T-helper 1 cell treated with Interleukin-12 subunit alpha and Interleukin-12 subunit beta and Interleukin-4 antibody, amounts not matched to agents 30 ng/mL and 1 ng/mL, for 36 hours (primary cell): Measurements from ENCODE around the gene ADAMTSL4. TPM values are rescaled to one million over a fixed set of nuclear protein-coding genes. Genes with fewer than 3 reads are reported as not detected.

ENCODE experiments used
- intact Hi-C: fragments of 100-400 bp; cut with micrococcal nuclease; formaldehyde crosslinking; loops from one replicate; pipeline ENCODE4 v1.15.1; 2024
- total RNA-seq: library from RNA; stranded (reverse); gene quantifications from 2 replicates; pipeline ENCODE4 v1.2.3, GENCODE V29; 2022

Gene ADAMTSL4
- total RNA-seq = 0.95 and 1.1 TPM in 2 replicates

GRCh38 chr1:150548632-150549495 lies at the start of gene ADAMTSL4:
ADAMTSL4 (plus strand) TSS chr1:150549408; CDS start chr1:150552289, 2,881 bp downstream.
- intact Hi-C loops = loop anchor here (5.0 kb wide), 2 partner anchors 62 to 292 kb away; partner anchors contain the start of genes CA14 and TARS2

- intact Hi-C loops = no loop called here
Measured at GRCh38 chr1:150505431-150505830, 43.8 kb upstream of the ADAMTSL4 start.

GRCh38 chr1:150507912-150508864 lies 41.0 kb upstream of the ADAMTSL4 start, which contains the start of gene ECM1:
ECM1 (plus strand) TSS chr1:150508109; CDS start chr1:150508210, 101 bp downstream.
- intact Hi-C loops = loop anchor here (2.0 kb wide), 1 partner anchor 43 kb away; no protein-coding TSS in a partner anchor

- intact Hi-C loops = no loop called here
Measured at GRCh38 chr1:150508982-150509381, 40.2 kb upstream of the ADAMTSL4 start.

GRCh38 chr1:150511551-150511950 lies 37.7 kb upstream of the ADAMTSL4 start:
- intact Hi-C loops = no loop called here

GRCh38 chr1:150511985-150512660 lies 37.1 kb upstream of the ADAMTSL4 start:
- intact Hi-C loops = no loop called here

GRCh38 chr1:150512846-150513245 lies 36.4 kb upstream of the ADAMTSL4 start:
- intact Hi-C loops = no loop called here

- intact Hi-C loops = no loop called here
Measured at GRCh38 chr1:150513351-150513791, 35.8 kb upstream of the ADAMTSL4 start.

- intact Hi-C loops = no loop called here
Measured at GRCh38 chr1:150514260-150514659, 34.9 kb upstream of the ADAMTSL4 start.

- intact Hi-C loops = loop anchor here (1.0 kb wide), 5 partner anchors 28 to 361 kb away; partner anchors contain the start of genes ARNT, MCL1, RPRD2 and TARS2
Measured at GRCh38 chr1:150514913-150515327, 34.3 kb upstream of the ADAMTSL4 start.

- intact Hi-C loops = loop anchor here (1.0 to 2.0 kb wide), 7 partner anchors 28 to 361 kb away; partner anchors contain the start of genes ARNT, MCL1, RPRD2 and TARS2
Measured at GRCh38 chr1:150515328-150516049, 33.7 kb upstream of the ADAMTSL4 start, which contains the start of gene FALEC. FALEC (plus strand) TSS chr1:150515752.

GRCh38 chr1:150516050-150516591 lies 33.1 kb upstream of the ADAMTSL4 start:
- intact Hi-C loops = loop anchor here (1.0 to 2.0 kb wide), 2 partner anchors 45 to 261 kb away; no protein-coding TSS in a partner anchor

- intact Hi-C loops = loop anchor here (1.0 to 2.0 kb wide), 2 partner anchors 44 to 261 kb away; no protein-coding TSS in a partner anchor
Measured at GRCh38 chr1:150516616-150517015, 32.6 kb upstream of the ADAMTSL4 start.

- intact Hi-C loops = no loop called here
Measured at GRCh38 chr1:150521196-150521968, 27.8 kb upstream of the ADAMTSL4 start.

GRCh38 chr1:150525348-150525747 lies 23.9 kb upstream of the ADAMTSL4 start:
- intact Hi-C loops = no loop called here

GRCh38 chr1:150528196-150528595 lies 21.0 kb upstream of the ADAMTSL4 start:
- intact Hi-C loops = no loop called here

- intact Hi-C loops = no loop called here
Measured at GRCh38 chr1:150529017-150529416, 20.2 kb upstream of the ADAMTSL4 start.

GRCh38 chr1:150530491-150531159 lies 18.6 kb upstream of the ADAMTSL4 start:
- intact Hi-C loops = no loop called here
